ENCODE measurements around the gene ZNF785. TPM values are rescaled to one million over a fixed set of nuclear protein-coding genes. Genes with fewer than 3 reads are reported as not detected.

Gene ZNF785
- total and polyA plus RNA-seq, 2 of the 13 experiments (the other 11 are each of a cell fraction or from before 2014, with no cell fraction given), result 0.01 TPM; not detected in 1

DNA sequence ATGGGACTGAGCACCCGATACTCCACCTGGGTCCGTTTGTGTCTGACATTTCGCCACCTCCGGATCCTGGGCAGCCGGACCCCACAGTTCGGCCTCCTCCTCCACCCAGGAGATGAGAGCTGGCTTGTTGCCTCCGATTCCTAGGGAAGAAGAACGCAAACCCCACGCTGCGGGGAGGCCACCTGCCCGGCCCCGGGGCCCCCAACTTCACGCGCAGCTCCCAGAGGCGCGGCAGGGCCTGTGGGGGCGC lies 27.9 kb downstream of the ZNF785 start (continued):
- peak; percentile 61; the same call in 1 of the 2 replicates for TF ChIP-seq ZNF768 (CRISPR knock-in tag; IDR thresholded peaks at IDR 0.05)
- TF ChIP-seq XRCC5 (optimal IDR thresholded peaks at IDR 0.05; ENCODE audit: low read length), result no peak
- TF ChIP-seq ZNF496 (CRISPR knock-in tag; IDR thresholded peaks at IDR 0.05; ENCODE audit: insufficient replicate concordance), result no peak
- TF ChIP-seq, protein P1, sequence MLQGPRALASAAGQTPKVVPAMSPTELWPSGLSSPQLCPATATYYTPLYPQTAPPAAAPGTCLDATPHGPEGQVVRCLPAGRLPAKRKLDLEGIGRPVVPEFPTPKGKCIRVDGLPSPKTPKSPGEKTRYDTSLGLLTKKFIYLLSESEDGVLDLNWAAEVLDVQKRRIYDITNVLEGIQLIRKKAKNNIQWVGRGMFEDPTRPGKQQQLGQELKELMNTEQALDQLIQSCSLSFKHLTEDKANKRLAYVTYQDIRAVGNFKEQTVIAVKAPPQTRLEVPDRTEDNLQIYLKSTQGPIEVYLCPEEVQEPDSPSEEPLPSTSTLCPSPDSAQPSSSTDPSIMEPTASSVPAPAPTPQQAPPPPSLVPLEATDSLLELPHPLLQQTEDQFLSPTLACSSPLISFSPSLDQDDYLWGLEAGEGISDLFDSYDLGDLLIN (CRISPR knock-in tag; IDR thresholded peaks at IDR 0.05; ENCODE audit: borderline replicate concordance), result no peak
- no peak for TF ChIP-seq MED8 (CRISPR knock-in tag; IDR thresholded peaks at IDR 0.05; ENCODE audit: insufficient replicate concordance)
- TF ChIP-seq ZMYM2 (CRISPR knock-in tag; IDR thresholded peaks at IDR 0.05), result no peak
- TF ChIP-seq ZNF160 (CRISPR knock-in tag; IDR thresholded peaks at IDR 0.05), result no peak
- TF ChIP-seq ZNF143 (CRISPR knock-in tag; IDR thresholded peaks at IDR 0.05), result no peak
- TF ChIP-seq, protein P2, sequence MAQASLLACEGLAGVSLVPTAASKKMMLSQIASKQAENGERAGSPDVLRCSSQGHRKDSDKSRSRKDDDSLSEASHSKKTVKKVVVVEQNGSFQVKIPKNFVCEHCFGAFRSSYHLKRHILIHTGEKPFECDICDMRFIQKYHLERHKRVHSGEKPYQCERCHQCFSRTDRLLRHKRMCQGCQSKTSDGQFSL (CRISPR knock-in tag; IDR thresholded peaks at IDR 0.05), result no peak
- TF ChIP-seq TCF7 (IDR thresholded peaks at IDR 0.05; ENCODE audit: low read depth), result no peak
- TF ChIP-seq CC2D1A (CRISPR knock-in tag; IDR thresholded peaks at IDR 0.05), result no peak
- peak; percentile 1 for TF ChIP-seq SRSF1 (optimal IDR thresholded peaks at IDR 0.05; ENCODE audit: low read depth, low read length)
- TF ChIP-seq KMT2B (CRISPR knock-in tag; IDR thresholded peaks at IDR 0.05), result no peak
- no peak for TF ChIP-seq SALL1 (CRISPR knock-in tag; IDR thresholded peaks at IDR 0.05)
- TF ChIP-seq ELF1 (CRISPR knock-in tag; IDR thresholded peaks at IDR 0.05), result no peak
- no peak for TF ChIP-seq MBNL3 (CRISPR knock-in tag; conservative IDR thresholded peaks at IDR 0.05)
- TF ChIP-seq, protein P3, sequence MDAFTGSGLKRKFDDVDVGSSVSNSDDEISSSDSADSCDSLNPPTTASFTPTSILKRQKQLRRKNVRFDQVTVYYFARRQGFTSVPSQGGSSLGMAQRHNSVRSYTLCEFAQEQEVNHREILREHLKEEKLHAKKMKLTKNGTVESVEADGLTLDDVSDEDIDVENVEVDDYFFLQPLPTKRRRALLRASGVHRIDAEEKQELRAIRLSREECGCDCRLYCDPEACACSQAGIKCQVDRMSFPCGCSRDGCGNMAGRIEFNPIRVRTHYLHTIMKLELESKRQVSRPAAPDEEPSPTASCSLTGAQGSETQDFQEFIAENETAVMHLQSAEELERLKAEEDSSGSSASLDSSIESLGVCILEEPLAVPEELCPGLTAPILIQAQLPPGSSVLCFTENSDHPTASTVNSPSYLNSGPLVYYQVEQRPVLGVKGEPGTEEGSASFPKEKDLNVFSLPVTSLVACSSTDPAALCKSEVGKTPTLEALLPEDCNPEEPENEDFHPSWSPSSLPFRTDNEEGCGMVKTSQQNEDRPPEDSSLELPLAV (CRISPR knock-in tag; conservative IDR thresholded peaks at IDR 0.05; ENCODE audit: low read depth), result no peak
- no peak for TF ChIP-seq CBFB (CRISPR knock-in tag; IDR thresholded peaks at IDR 0.05)
- TF ChIP-seq, protein P4, sequence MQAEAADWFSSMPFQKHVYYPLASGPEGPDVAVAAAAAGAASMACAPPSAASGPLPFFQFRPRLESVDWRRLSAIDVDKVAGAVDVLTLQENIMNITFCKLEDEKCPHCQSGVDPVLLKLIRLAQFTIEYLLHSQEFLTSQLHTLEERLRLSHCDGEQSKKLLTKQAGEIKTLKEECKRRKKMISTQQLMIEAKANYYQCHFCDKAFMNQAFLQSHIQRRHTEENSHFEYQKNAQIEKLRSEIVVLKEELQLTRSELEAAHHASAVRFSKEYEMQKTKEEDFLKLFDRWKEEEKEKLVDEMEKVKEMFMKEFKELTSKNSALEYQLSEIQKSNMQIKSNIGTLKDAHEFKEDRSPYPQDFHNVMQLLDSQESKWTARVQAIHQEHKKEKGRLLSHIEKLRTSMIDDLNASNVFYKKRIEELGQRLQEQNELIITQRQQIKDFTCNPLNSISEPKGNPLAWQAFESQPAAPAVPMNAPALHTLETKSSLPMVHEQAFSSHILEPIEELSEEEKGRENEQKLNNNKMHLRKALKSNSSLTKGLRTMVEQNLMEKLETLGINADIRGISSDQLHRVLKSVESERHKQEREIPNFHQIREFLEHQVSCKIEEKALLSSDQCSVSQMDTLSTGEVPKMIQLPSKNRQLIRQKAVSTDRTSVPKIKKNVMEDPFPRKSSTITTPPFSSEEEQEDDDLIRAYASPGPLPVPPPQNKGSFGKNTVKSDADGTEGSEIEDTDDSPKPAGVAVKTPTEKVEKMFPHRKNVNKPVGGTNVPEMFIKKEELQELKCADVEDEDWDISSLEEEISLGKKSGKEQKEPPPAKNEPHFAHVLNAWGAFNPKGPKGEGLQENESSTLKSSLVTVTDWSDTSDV (CRISPR knock-in tag; IDR thresholded peaks at IDR 0.05), result no peak
- TF ChIP-seq, protein P5, sequence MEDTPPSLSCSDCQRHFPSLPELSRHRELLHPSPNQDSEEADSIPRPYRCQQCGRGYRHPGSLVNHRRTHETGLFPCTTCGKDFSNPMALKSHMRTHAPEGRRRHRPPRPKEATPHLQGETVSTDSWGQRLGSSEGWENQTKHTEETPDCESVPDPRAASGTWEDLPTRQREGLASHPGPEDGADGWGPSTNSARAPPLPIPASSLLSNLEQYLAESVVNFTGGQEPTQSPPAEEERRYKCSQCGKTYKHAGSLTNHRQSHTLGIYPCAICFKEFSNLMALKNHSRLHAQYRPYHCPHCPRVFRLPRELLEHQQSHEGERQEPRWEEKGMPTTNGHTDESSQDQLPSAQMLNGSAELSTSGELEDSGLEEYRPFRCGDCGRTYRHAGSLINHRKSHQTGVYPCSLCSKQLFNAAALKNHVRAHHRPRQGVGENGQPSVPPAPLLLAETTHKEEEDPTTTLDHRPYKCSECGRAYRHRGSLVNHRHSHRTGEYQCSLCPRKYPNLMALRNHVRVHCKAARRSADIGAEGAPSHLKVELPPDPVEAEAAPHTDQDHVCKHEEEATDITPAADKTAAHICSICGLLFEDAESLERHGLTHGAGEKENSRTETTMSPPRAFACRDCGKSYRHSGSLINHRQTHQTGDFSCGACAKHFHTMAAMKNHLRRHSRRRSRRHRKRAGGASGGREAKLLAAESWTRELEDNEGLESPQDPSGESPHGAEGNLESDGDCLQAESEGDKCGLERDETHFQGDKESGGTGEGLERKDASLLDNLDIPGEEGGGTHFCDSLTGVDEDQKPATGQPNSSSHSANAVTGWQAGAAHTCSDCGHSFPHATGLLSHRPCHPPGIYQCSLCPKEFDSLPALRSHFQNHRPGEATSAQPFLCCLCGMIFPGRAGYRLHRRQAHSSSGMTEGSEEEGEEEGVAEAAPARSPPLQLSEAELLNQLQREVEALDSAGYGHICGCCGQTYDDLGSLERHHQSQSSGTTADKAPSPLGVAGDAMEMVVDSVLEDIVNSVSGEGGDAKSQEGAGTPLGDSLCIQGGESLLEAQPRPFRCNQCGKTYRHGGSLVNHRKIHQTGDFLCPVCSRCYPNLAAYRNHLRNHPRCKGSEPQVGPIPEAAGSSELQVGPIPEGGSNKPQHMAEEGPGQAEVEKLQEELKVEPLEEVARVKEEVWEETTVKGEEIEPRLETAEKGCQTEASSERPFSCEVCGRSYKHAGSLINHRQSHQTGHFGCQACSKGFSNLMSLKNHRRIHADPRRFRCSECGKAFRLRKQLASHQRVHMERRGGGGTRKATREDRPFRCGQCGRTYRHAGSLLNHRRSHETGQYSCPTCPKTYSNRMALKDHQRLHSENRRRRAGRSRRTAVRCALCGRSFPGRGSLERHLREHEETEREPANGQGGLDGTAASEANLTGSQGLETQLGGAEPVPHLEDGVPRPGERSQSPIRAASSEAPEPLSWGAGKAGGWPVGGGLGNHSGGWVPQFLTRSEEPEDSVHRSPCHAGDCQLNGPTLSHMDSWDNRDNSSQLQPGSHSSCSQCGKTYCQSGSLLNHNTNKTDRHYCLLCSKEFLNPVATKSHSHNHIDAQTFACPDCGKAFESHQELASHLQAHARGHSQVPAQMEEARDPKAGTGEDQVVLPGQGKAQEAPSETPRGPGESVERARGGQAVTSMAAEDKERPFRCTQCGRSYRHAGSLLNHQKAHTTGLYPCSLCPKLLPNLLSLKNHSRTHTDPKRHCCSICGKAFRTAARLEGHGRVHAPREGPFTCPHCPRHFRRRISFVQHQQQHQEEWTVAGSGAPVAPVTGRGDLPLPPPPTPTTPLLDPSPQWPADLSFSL (CRISPR knock-in tag; IDR thresholded peaks at IDR 0.05), result no peak
